ENCODE measurements around the gene HBM. TPM values are rescaled to one million over a fixed set of nuclear protein-coding genes. Genes with fewer than 3 reads are reported as not detected.
"Not testable (repeated sequence)": the region's sequence is repeated elsewhere in the genome, so short reads cannot be mapped to it uniquely, and the experiment has no call there.

The HBM gene, protein sequence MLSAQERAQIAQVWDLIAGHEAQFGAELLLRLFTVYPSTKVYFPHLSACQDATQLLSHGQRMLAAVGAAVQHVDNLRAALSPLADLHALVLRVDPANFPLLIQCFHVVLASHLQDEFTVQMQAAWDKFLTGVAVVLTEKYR
- total RNA-seq: not detected

DNA sequence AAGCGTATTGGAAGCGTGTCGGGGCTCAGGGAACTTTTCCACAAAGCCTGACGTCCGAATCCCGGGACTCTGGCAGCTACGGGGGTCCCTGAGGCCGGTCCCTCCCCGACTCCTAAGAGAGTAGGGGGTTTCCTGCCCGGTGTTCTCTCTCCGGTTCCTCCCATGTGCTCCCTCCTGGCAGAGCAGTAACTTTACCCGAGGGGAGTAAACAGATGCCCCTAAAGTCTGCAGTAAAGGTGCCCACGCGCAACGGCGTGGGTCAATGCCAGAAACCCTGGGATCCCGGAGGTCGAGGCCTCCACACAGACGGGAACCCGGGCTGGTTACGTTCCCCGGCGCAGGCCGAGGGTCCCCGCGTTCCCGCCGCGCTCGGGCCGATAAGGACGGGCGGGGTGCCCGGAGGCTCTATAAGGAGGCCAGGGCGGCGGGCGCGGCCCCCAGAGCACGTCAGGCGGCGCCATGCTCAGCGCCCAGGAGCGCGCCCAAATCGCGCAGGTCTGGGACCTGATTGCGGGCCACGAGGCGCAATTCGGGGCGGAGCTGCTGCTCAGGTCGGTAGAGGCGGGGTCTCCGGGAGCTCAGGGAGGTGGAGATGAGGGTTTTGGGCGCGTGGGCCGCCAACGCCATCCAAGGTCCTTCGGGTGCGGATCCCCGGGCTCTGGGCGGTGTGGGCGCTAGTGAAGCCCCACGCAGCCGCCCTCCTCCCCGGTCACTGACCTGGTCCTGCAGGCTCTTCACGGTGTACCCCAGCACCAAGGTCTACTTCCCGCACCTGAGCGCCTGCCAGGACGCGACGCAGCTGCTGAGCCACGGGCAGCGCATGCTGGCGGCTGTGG is at the start of gene HBM:
Gene HBM, plus strand, starts transcription at position 440 of the 836 bp plus-strand sequence. Its CDS starts 20 bp downstream, at position 460.
- no peak within 1 kb of the TSS for H3K4me3 ChIP-seq (ENCODE audit: low read length)
- H3K27me3 ChIP-seq (ENCODE audit: insufficient read depth, low read length): peaks cover 50% of the 10 kb centered on the region
- peaks cover 13% of the 10 kb centered on the region for H3K4me1 ChIP-seq (ENCODE audit: insufficient read depth, low read length)
- no peaks in the 10 kb centered on the region for H3K9me3 ChIP-seq (ENCODE audit: low read depth, low read length)

DNA sequence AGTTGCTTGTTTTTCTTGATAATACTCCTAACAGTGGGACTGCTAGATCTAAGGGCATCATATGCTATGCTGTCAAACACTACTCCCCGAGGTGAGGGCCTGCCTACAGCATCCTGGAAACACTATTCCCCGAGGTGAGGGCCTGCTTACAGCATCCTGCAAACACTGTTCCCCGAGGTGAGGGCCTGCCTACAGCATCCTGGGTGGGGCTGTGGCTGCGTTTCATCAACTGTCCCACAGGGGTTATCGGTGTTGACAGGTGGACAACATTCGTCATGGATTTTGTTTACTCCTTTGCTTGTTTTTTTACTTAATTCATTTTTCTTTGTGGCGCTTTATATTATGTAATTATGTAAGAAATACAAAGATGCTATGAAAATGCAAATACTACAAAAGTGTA is 49.8 kb upstream of the HBM start:
- Histone ChIP-seq H3K4me1 (ENCODE audit: insufficient read depth, low read length) (no peaks in the 10 kb centered on the region), H3K4me3 (ENCODE audit: low read length) (no peak overlapping the region), H3K27me3 (ENCODE audit: insufficient read depth, low read length) (no peaks in the 10 kb centered on the region), H3K9me3 (ENCODE audit: low read depth, low read length) (no peaks in the 10 kb centered on the region)

DNA sequence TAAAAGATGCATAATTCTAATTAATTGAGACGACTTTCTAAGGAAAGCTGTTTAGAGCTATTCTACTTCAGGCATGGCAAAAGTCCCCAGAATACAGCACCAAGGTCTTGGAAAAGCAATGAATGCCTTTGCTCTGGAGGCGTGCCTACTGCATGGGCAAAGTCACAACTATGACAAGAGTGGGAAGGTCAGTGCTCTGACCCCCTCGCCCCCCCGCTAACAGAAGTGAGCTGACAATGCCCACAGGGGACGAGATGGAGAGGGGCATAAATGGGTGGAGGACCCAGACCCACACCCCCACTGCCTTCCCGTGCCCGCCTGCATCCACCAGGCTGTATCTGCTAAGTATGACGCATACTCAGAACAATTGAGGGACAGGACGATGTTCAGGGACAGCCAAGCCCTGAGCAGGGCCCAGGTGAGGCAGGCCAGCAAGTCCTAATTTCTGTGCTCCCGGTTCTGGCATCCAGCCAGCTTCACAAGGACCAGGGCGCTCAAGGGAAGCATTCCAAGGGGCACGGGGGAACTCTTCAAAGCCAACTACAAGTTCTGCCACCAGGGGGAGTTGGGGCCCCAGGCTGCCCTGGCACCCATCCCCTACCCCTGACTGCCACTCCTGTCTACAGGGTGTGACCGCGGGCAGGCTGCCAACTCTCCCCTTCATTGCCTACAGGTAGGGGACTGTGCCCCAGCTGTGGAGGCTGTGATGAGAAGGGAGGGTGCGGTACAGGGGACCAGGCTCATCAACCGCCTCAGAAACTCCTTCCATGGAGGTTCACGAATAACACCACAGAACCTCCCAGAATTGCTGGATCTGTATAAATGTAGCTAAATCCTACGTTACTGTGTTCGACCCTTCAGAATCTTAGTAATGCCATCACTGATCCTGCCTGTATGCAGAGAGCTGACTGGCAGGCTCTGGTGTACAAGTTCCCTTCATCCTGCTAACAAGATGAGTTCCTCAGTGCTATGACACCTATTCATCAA is 48.1 kb upstream of the HBM start:
- Histone ChIP-seq H3K9me3 (ENCODE audit: low read depth, low read length) (no peaks in the 10 kb centered on the region), H3K4me3 (ENCODE audit: low read length) (no peak overlapping the region), H3K4me1 (ENCODE audit: insufficient read depth, low read length) (no peaks in the 10 kb centered on the region), H3K27me3 (ENCODE audit: insufficient read depth, low read length) (no peaks in the 10 kb centered on the region)

DNA sequence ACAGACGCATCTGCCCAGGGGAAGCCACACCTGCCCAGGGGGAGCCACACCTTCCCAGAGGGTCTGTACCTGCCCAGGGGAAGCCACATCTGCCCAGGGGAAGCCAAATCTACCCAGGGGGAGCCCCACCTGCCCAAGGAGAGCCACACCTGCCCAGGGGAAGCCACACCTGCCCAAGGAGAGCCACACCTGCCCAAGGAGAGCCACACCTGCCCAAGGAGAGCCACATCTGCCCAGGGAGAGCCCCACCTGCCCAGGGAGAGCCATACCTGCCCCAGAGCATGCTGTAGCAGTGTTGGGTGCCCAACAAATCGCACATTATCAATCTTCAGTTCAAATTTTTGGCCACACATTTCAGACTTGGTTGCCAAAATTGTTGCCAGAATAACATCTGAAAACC is 46.9 kb upstream of the HBM start:
- Histone ChIP-seq H3K4me3 (ENCODE audit: low read length) (no peak overlapping the region), H3K9me3 (ENCODE audit: low read depth, low read length) (no peaks in the 10 kb centered on the region), H3K27me3 (ENCODE audit: insufficient read depth, low read length) (no peaks in the 10 kb centered on the region), H3K4me1 (ENCODE audit: insufficient read depth, low read length) (no peaks in the 10 kb centered on the region)

DNA sequence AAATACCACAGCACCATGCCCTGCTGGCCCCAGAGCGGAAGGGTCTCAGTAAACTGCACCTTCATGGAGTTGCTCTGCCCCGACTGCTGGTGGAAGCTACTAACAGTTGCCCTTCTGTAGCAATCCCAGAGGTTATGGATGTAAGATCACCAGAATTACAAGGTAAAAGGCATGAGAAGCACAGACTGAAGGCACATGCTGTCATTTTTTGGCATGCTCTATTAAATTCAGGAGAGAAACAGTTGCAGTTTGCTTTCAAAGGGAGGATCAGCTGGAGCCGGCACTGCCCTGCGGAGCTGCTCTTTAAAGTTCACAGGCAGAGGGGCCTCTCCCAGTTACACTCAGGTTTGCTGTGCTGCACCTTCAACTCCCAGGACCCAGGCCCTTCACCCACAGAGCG is 46.5 kb upstream of the HBM start:
- Histone ChIP-seq H3K4me3 (ENCODE audit: low read length) (no peak overlapping the region), H3K9me3 (ENCODE audit: low read depth, low read length) (no peaks in the 10 kb centered on the region), H3K27me3 (ENCODE audit: insufficient read depth, low read length) (no peaks in the 10 kb centered on the region), H3K4me1 (ENCODE audit: insufficient read depth, low read length) (no peaks in the 10 kb centered on the region)

DNA sequence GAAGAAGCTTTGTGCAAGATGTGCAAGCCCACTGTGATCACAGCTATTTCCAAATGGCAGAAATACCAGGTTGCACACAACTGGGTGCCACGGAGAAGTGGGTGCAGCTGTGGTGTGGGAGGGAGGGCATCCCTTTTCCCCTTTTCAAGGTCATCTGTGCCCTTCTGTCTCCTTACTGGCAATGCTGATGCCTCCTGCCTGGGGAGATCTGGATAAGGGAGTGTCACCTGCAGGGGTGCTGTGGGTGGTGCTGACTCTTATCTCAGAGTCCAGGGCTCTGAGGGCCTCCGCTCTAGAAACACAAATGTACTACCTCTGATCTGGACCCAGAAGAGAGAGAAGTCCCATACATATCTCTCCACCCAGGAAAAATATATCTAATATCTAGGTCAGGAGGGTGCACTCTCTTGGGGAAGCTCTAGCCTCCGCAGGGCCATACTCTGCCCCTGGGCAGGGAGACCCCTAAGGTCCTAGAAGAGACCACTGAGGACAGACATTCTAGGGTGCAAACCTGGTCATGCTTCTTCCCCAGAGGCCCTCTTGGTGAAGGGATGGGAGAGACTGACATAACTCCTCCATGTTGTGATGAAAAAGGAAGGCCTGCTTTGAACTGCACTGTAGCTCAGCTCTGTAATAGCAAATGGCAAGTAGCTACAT is 45.8 kb upstream of the HBM start:
- H3K27me3 ChIP-seq (ENCODE audit: insufficient read depth, low read length): no peaks in the 10 kb centered on the region
- H3K4me1 ChIP-seq (ENCODE audit: insufficient read depth, low read length): no peaks in the 10 kb centered on the region
- no peak overlapping the region for H3K4me3 ChIP-seq (ENCODE audit: low read length)
- H3K9me3 ChIP-seq (ENCODE audit: low read depth, low read length): no peaks in the 10 kb centered on the region

DNA sequence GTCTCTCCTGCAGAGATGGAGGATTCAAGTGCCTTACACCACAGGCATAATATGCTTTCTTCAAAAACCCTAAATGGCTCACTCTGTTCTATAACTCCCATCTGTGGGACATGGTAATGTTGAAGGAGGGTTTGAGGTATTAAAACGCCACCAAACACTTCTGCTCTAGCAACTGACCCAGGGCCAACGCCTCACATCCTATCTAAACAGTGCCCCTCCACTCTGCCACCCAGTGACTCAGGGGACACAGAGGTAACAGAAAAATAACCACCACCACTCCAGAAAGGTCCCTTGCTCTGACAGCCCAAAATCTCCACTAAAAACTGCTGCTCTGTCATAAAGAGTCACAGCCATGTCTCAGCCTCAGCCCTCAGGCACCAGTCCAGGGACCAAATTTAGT is 45.0 kb upstream of the HBM start:
- Histone ChIP-seq H3K4me3 (ENCODE audit: low read length) (no peak overlapping the region), H3K4me1 (ENCODE audit: insufficient read depth, low read length) (no peaks in the 10 kb centered on the region), H3K9me3 (ENCODE audit: low read depth, low read length) (no peaks in the 10 kb centered on the region), H3K27me3 (ENCODE audit: insufficient read depth, low read length) (no peaks in the 10 kb centered on the region)

DNA sequence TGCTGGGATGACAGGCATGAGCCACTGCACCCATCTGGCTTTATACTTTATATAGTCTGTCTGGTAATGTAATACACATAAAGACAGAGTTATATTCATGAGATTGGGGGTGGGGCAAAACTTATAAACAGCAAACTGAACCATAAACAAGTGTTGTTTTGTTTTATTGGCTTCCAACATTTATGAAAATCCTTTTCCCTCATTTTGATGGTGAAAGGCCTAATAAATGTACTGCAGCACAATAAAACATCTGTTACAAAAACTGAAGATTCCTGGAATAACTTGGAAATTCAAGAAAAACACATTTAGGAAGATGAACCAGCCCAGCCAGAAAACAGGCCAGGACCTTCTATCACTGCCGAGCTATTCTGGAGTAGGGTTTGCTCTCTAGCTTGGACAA is 43.4 kb upstream of the HBM start:
- no peaks in the 10 kb centered on the region for H3K4me1 ChIP-seq (ENCODE audit: insufficient read depth, low read length)
- no peaks in the 10 kb centered on the region for H3K27me3 ChIP-seq (ENCODE audit: insufficient read depth, low read length)
- H3K4me3 ChIP-seq (ENCODE audit: low read length): no peak overlapping the region
- H3K9me3 ChIP-seq (ENCODE audit: low read depth, low read length): no peaks in the 10 kb centered on the region

DNA sequence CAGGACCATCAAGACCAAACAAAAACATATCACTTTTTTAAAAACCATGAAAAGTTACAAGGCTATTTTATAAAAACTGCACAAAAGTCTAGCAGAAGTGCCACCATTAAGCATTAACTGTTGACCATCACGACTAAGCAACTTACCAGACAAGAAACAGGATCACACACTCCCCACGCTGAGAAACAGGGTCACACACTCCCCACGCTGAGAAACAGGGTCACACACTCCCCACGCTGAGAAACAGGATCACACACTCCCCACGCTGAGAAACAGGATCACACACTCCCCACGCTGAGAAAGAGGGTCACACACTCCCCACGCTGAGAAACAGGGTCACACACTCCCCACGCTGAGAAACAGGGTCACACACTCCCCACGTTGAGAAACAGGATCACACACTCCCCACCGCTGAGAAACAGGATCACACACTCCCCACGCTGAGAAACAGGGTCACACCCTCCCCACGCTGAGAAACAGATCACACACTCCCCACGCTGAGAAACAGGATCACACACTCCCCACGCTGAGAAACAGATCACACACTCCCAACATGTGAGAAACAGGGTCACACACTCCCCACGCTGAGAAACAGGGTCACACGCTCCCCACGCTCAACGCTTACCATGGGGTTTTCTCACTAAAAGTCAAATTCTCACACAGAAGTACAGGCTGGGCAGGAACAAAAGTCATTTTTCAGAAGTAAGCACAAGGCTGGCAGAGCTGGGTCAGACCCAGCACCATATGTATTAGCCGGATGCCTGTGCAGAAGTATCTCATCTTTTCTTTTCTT is 42.0 kb upstream of the HBM start:
- not testable (repeated sequence) for H3K4me1 ChIP-seq (ENCODE audit: insufficient read depth, low read length); H3K4me3 ChIP-seq (ENCODE audit: low read length); H3K27me3 ChIP-seq (ENCODE audit: insufficient read depth, low read length); H3K9me3 ChIP-seq (ENCODE audit: low read depth, low read length)

DNA sequence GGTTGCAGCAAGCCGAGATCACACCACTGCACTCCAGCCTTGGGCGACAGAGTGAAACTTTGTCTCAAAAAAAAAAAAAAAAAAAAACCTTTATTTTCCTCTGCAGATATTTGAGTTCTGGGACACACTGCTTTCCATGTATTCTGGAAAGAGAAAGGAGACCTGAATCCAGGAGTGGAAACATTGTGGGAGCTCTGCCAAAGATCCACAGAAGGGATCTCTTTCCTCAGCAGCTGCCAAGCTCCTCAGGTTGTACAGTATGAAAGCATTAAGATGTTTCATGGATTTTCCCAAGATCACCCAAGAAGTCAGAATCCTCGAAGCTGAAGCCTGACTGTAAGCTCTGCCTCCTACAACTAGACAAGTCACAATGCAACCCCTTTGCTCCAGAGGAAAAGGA is 40.8 kb upstream of the HBM start:
- H3K27me3 ChIP-seq (ENCODE audit: insufficient read depth, low read length): no peaks in the 10 kb centered on the region
- H3K4me1 ChIP-seq (ENCODE audit: insufficient read depth, low read length): peaks cover 14% of the 10 kb centered on the region
- no peaks in the 10 kb centered on the region for H3K9me3 ChIP-seq (ENCODE audit: low read depth, low read length)
- no peak overlapping the region for H3K4me3 ChIP-seq (ENCODE audit: low read length)

DNA sequence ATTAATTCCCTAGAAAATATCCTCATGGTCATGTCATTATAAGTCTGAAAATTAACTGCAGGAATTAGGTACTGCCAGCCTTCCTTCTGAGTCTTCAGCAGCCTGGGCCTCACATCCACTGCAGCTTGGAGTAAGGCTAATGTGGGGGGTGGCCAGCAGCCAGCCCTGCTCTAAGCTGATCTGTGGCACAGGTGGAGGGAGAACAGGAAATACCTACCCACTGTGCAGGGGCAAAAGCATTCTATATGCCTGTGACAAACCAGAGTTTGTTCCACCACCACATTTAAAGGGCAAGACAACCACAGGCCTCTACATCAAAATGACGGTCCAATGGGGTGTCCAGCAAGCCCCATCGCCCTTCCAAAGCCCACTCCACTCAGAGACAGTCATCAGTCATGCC is 36.7 kb upstream of the HBM start:
- H3K4me1 ChIP-seq (ENCODE audit: insufficient read depth, low read length): peaks cover 18% of the 10 kb centered on the region
- H3K4me3 ChIP-seq (ENCODE audit: low read length): no peak overlapping the region

DNA sequence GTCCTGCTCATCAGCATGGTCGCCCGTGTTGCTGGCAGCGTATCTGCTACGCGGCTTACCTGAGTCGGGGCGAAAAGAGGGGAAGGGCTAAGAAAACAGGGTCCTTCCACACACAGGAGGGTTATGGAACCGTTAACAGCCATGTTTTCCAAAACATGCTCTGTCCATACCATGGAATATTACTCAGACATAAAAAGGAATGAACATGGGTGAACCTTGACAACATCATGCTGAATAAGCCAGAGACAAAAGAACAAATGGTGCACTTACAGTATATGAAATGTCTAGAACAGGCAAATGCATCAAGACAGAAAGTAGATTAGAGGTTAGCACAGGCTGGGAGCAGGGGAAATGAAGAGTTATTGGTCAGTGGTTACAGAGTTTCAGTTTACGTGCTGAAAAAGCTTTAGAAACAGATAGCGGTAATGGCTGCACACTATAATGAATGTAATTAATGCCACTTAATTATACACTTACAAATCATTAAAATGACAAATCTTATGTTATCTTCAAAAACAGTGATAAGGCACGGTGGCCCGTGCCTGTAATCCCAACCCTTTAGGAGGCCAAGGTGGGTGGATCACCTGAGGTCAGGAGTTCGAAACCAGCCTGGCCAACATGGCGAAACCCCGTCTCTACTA is 35.1 kb upstream of the HBM start:
- Histone ChIP-seq H3K9me3 (ENCODE audit: low read depth, low read length) (no peaks in the 10 kb centered on the region), H3K4me1 (ENCODE audit: insufficient read depth, low read length) (peaks cover 18% of the 10 kb centered on the region), H3K27me3 (ENCODE audit: insufficient read depth, low read length) (no peaks in the 10 kb centered on the region), H3K4me3 (ENCODE audit: low read length) (no peak overlapping the region)

More for the DNA sequence above, 36.7 kb upstream of the HBM start:
- Histone ChIP-seq H3K27me3 (ENCODE audit: insufficient read depth, low read length) (no peaks in the 10 kb centered on the region), H3K9me3 (ENCODE audit: low read depth, low read length) (no peaks in the 10 kb centered on the region)

DNA sequence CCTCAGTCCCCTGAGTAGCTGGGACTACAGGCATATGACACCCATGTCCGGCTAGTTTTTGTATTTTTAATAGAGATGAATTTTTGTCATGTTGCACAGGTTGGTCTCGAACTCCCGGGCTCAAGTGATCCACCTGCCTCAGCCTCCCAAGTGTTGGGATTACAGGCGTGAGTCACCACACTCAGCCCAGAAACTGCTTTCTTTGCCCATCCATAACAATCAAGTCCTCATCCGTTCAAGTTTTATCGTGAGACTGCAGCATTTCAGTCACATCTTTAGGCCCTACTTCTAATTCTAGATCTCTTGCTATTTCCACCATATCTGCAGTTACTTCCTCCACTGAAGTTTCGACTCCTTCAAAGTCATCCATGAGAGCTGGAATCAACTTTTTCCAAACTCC is 33.7 kb upstream of the HBM start:
- Histone ChIP-seq H3K9me3 (ENCODE audit: low read depth, low read length) (no peaks in the 10 kb centered on the region), H3K4me1 (ENCODE audit: insufficient read depth, low read length) (peaks cover 19% of the 10 kb centered on the region), H3K27me3 (ENCODE audit: insufficient read depth, low read length) (no peaks in the 10 kb centered on the region), H3K4me3 (ENCODE audit: low read length) (no peak overlapping the region)

DNA sequence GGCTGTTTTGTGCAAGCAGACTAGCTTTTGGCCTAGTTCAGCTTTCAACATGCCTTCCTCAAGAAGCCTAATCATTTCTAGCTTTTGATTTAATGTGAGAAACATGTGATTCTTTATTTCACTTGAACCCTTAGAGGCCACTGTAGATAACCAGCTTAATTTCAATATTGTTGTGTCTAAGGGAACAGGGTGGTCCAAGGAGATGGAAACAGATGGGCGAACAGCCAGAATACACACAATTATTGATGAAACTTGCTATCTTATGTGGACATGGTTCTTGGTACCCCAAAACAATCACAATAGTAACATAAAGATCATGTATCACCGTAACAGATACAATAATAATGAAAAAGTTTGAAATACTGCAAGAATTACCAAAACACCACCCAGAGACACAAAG is 32.1 kb upstream of the HBM start:
- Histone ChIP-seq H3K4me3 (ENCODE audit: low read length) (no peak overlapping the region), H3K4me1 (ENCODE audit: insufficient read depth, low read length) (peaks cover 27% of the 10 kb centered on the region), H3K9me3 (ENCODE audit: low read depth, low read length) (no peaks in the 10 kb centered on the region), H3K27me3 (ENCODE audit: insufficient read depth, low read length) (no peaks in the 10 kb centered on the region)
